ENCODE data around the gene FOXN4. TPM values are rescaled to one million over a fixed set of nuclear protein-coding genes. Genes with fewer than 3 reads are reported as not detected.

The FOXN4 gene
- total RNA-seq, 2 donors from 2014 or later = not detected

GRCh38 chr12:109286652-109287051 lies 22.4 kb downstream of the FOXN4 start:
- Histone ChIP-seq H3K27ac (no peak overlapping the region), H3K9me3 (no peaks in the 10 kb centered on the region), H3K4me1 (peaks cover 0 to 6% of the 10 kb centered on the region in 2 donors), H3K4me3 (no peak overlapping the region), H3K36me3 (no peaks in the 10 kb centered on the region), H3K27me3 (no peaks in the 10 kb centered on the region)
- no peak for DNase-seq (ENCODE audit: low spot score)
- no peak for TF ChIP-seq CTCF (IDR thresholded peaks at IDR 0.05)

GRCh38 chr12:109286252-109286651 lies 22.8 kb downstream of the FOXN4 start:
- H3K27ac ChIP-seq = no peak overlapping the region
- no peak for DNase-seq (ENCODE audit: low spot score)
- no peaks in the 10 kb centered on the region for H3K36me3 ChIP-seq
- no peak overlapping the region for H3K4me3 ChIP-seq
- no peak for TF ChIP-seq CTCF (IDR thresholded peaks at IDR 0.05)
- no peaks in the 10 kb centered on the region for H3K9me3 ChIP-seq
- no peaks in the 10 kb centered on the region for H3K27me3 ChIP-seq
- peaks cover 0 to 5% of the 10 kb centered on the region in 2 donors for H3K4me1 ChIP-seq

- H3K27me3 ChIP-seq = no peaks in the 10 kb centered on the region
- H3K4me3 ChIP-seq = no peak overlapping the region
- DNase-seq (ENCODE audit: low spot score) = no peak
- H3K9me3 ChIP-seq = no peaks in the 10 kb centered on the region
- H3K27ac ChIP-seq = no peak overlapping the region
- H3K4me1 ChIP-seq = no peaks in the 10 kb centered on the region
- no peak for TF ChIP-seq CTCF (IDR thresholded peaks at IDR 0.05)
- no peaks in the 10 kb centered on the region for H3K36me3 ChIP-seq
These were observed 24.7 kb downstream of the FOXN4 start for GRCh38 chr12:109284392-109284791.

- TF ChIP-seq CTCF (IDR thresholded peaks at IDR 0.05) = no peak
- no peak for DNase-seq (ENCODE audit: low spot score)
- Histone ChIP-seq H3K4me1 (peaks cover 0 to 8% of the 10 kb centered on the region in 2 donors), H3K4me3 (no peak overlapping the region), H3K9me3 (no peaks in the 10 kb centered on the region), H3K36me3 (no peaks in the 10 kb centered on the region), H3K27me3 (no peaks in the 10 kb centered on the region), H3K27ac (no peak overlapping the region)
These were observed 27.6 kb downstream of the FOXN4 start for GRCh38 chr12:109281452-109281851.

- no peaks in the 10 kb centered on the region for H3K9me3 ChIP-seq
- H3K4me3 ChIP-seq = no peak overlapping the region
- H3K27me3 ChIP-seq = no peaks in the 10 kb centered on the region
- no peaks in the 10 kb centered on the region for H3K36me3 ChIP-seq
- DNase-seq (ENCODE audit: low spot score) = no peak
- H3K27ac ChIP-seq = no peak overlapping the region
- peaks cover 0 to 8% of the 10 kb centered on the region in 2 donors for H3K4me1 ChIP-seq
- TF ChIP-seq CTCF (IDR thresholded peaks at IDR 0.05) = no peak
These were observed 29.6 kb downstream of the FOXN4 start for GRCh38 chr12:109279525-109279924.

- no peak overlapping the region for H3K27ac ChIP-seq
These were observed 30.2 kb downstream of the FOXN4 start for GRCh38 chr12:109278912-109279311.

More at GRCh38 chr12:109278912-109279311, 30.2 kb downstream of the FOXN4 start:
- H3K36me3 ChIP-seq = no peaks in the 10 kb centered on the region
- H3K4me3 ChIP-seq = no peak overlapping the region
- no peaks in the 10 kb centered on the region for H3K9me3 ChIP-seq
- H3K27me3 ChIP-seq = no peaks in the 10 kb centered on the region
- H3K4me1 ChIP-seq = peaks cover 0 to 8% of the 10 kb centered on the region in 2 donors
- DNase-seq (ENCODE audit: low spot score) = no peak
- TF ChIP-seq CTCF (IDR thresholded peaks at IDR 0.05) = no peak
